A673 (cell line): ENCODE data around the gene MOB3C.

Source experiments
- EZH2 ChIP-seq: fragments of 200-600 bp; sonication (generic); IDR thresholded peaks from 2 replicates; pipeline ENCODE4 v1.6.1; 2017; ENCODE audit warnings: borderline replicate concordance, low read depth, mild to moderate bottlenecking, mixed read lengths, antibody characterized with exemption, low read length; ENCODE audit not compliant: poor library complexity, severe bottlenecking
- TF ChIP-seq, protein P1 (sequence below): fragments of 300-800, 200-600 bp; sonication (generic); conservative IDR thresholded peaks from 2 replicates; pipeline ENCODE4 v1.5.1; 2017; ENCODE audit warnings: low read depth, mild to moderate bottlenecking, antibody characterized with exemption, low read length, moderate library complexity, mixed read lengths

DNA sequence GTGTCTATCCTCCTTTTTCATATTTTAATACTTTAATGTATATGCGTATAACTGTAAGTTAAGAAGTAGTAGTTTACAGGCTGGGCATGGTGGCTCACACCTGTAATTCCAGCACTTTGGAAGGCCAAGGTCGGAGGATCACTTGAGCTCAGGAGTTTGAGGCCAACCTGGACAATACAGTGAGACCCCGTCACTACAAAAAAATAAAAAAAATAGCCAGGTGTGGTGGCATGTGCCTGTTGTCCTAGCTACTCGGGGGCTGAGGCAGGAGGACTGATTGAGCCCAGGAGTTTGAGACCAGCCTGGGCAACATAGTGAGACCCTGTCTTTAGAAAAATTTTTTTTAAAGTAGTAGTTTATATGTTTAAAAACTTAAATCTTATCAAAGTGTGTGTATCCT is 29.2 kb upstream of the MOB3C start:
- TF ChIP-seq, protein P1, sequence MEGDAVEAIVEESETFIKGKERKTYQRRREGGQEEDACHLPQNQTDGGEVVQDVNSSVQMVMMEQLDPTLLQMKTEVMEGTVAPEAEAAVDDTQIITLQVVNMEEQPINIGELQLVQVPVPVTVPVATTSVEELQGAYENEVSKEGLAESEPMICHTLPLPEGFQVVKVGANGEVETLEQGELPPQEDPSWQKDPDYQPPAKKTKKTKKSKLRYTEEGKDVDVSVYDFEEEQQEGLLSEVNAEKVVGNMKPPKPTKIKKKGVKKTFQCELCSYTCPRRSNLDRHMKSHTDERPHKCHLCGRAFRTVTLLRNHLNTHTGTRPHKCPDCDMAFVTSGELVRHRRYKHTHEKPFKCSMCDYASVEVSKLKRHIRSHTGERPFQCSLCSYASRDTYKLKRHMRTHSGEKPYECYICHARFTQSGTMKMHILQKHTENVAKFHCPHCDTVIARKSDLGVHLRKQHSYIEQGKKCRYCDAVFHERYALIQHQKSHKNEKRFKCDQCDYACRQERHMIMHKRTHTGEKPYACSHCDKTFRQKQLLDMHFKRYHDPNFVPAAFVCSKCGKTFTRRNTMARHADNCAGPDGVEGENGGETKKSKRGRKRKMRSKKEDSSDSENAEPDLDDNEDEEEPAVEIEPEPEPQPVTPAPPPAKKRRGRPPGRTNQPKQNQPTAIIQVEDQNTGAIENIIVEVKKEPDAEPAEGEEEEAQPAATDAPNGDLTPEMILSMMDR, result no peak
- TF ChIP-seq EZH2, result no peak
